K562 (cell line): ENCODE results near the gene RHBDF2. TPM values are rescaled to one million over a fixed set of nuclear protein-coding genes. Genes with fewer than 3 reads are reported as not detected.

Experiments used
- ATAC-seq: fragments of 200-7000 bp; cut with Tn5 transposase; 3 replicates; pipeline ENCODE4 v1.9.1; 2020; ENCODE audit warnings: moderate library complexity
- BruUV-seq: library from RNA; stranded (reverse); fragments of 400-500 nt; replicated peaks from 2 replicates; lab custom pipeline; 2021; lab: Mats Ljungman, UMichigan
- CTCF ChIA-PET: fragments of 300-600 bp; formaldehyde crosslinking; extraction: SDS; loops from one replicate; lab custom pipeline; 2021; ENCODE audit warnings: low intra/inter-chr PET ratio; lab: Yijun Ruan, JAX
- POLR2A ChIA-PET: fragments of 300-600, 350-650 bp; sonication (Branson Sonifier 250); formaldehyde crosslinking; extraction: SDS; loops from one replicate; lab custom pipeline; 2021; ENCODE audit warnings: antibody characterized with exemption, inconsistent platforms; lab: Yijun Ruan, JAX
- DNase-seq, 4 experiments: peaks; one replicate each; pipeline versions ENCODE4 v3.0.0 to v3.0.0-alpha.2; 2011 to 2018; ENCODE audit warnings: low spot score in 3 of 4, mixed read lengths in 3 of 4; ENCODE audit errors: extremely low read depth in 1 of 4
- FAIRE-seq: peaks from 2 replicates; lab custom pipeline; 2011; peaks lifted over from hg19 to GRCh38; lab: Jason Lieb, UNC
- H2AFZ ChIP-seq: 2 replicates; pipeline ENCODE4 v1.6.0; 2011; ENCODE audit warnings: low read depth, low read length, control low read depth, inconsistent platforms
- H3K27ac ChIP-seq: fragments of 200-600 bp; 3 replicates; pipeline ENCODE4 v1.8.0; 2011; ENCODE audit warnings: low read depth, mild to moderate bottlenecking, control low read depth, inconsistent platforms, low read length, moderate library complexity, mixed read lengths; ENCODE audit errors: extremely low read depth
- H3K27me3 ChIP-seq, 2 experiments: fragments of 300-600 bp in 1 of 2; 2 replicates in 1 of 2; 3 replicates in 1 of 2; pipeline versions ENCODE4 v1.6.0 to v1.8.0; 2011; ENCODE audit warnings: inconsistent platforms in 2 of 2, low read length in 2 of 2, mild to moderate bottlenecking in 1 of 2, mixed read lengths in 1 of 2, moderate library complexity in 1 of 2; ENCODE audit not compliant: control insufficient read depth in 2 of 2, insufficient read depth in 2 of 2
- H3K36me3 ChIP-seq: fragments of 300-600 bp; 3 replicates; pipeline ENCODE4 v1.8.0; 2011; ENCODE audit warnings: mild to moderate bottlenecking, low read length, inconsistent platforms; ENCODE audit not compliant: control insufficient read depth, insufficient read depth
- H3K4me1 ChIP-seq, 2 experiments: fragments of 200-600 bp in 1 of 2; replicated peaks in 1 of 2; 2 replicates in 1 of 2; 3 replicates in 1 of 2; pipeline versions ENCODE4 v1.5.1 to v1.8.0; 2011; ENCODE audit warnings: inconsistent platforms in 2 of 2, low read length in 2 of 2, mild to moderate bottlenecking in 1 of 2, mixed read lengths in 1 of 2, moderate library complexity in 1 of 2; ENCODE audit not compliant: control insufficient read depth in 2 of 2, insufficient read depth in 2 of 2
- H3K4me2 ChIP-seq: 2 replicates; pipeline ENCODE4 v1.6.1; 2011; ENCODE audit warnings: low read length, control low read depth, inconsistent platforms, mixed read lengths; ENCODE audit not compliant: insufficient read depth
- H3K4me3 ChIP-seq: fragments of 200-600 bp; sonication (generic), shearing (Covaris generic); 2 replicates; pipeline ENCODE4 v1.5.1; 2016; ENCODE audit warnings: control low read depth, inconsistent platforms
- H3K79me2 ChIP-seq: fragments of 200-600 bp; 3 replicates; pipeline ENCODE4 v1.8.0; 2011; ENCODE audit warnings: low read length, inconsistent platforms; ENCODE audit not compliant: control insufficient read depth, insufficient read depth
- H3K9ac ChIP-seq, 2 experiments: 2 replicates each; pipeline versions ENCODE4 v1.6.0 to v1.6.1; 2011; ENCODE audit warnings: low read depth in 2 of 2, low read length in 2 of 2, control low read depth in 1 of 2, inconsistent platforms in 1 of 2, mild to moderate bottlenecking in 1 of 2, mixed read lengths in 1 of 2; ENCODE audit not compliant: insufficient read depth in 1 of 2
- H3K9me1 ChIP-seq: one replicate; pipeline ENCODE4 v1.6.0; 2011; ENCODE audit warnings: inconsistent platforms, mild to moderate bottlenecking, low read length, moderate library complexity; ENCODE audit not compliant: control insufficient read depth, insufficient read depth
- H3K9me3 ChIP-seq: replicated peaks from 2 replicates; pipeline ENCODE4 v1.5.1; 2011; ENCODE audit warnings: low read depth, low read length, inconsistent platforms; ENCODE audit not compliant: control insufficient read depth, insufficient read depth
- H4K20me1 ChIP-seq: replicated peaks from 2 replicates; pipeline ENCODE4 v1.6.1; 2011; ENCODE audit warnings: low read length, inconsistent platforms, mixed read lengths; ENCODE audit not compliant: control insufficient read depth, insufficient read depth
- CBFA2T3 ChIP-seq: fragments of 450-650 bp; IDR thresholded peaks from 2 replicates; pipeline ENCODE4 v1.6.1; 2017
- HDAC2 ChIP-seq: fragments of 450-650 bp; IDR thresholded peaks from 2 replicates; pipeline ENCODE4 v1.6.1; 2016; ENCODE audit warnings: mild to moderate bottlenecking
- HDGF ChIP-seq: fragments of 450-650 bp; IDR thresholded peaks from 2 replicates; pipeline ENCODE4 v1.6.1; 2016
- NFE2 ChIP-seq: IDR thresholded peaks from 2 replicates; pipeline ENCODE4 v1.6.1; 2014; ENCODE audit warnings: antibody characterized with exemption, low read depth
- SIN3A ChIP-seq, 2 experiments: fragments of 150-350 bp in 1 of 2; IDR thresholded peaks; 2 replicates each; pipeline ENCODE4 v1.6.1; 2011 to 2016; ENCODE audit warnings: borderline replicate concordance in 2 of 2, low read depth in 2 of 2, low read length in 2 of 2, mild to moderate bottlenecking in 2 of 2, moderate library complexity in 2 of 2; ENCODE audit not compliant: control insufficient read depth in 1 of 2
- SOX6 ChIP-seq: fragments of 450-650 bp; IDR thresholded peaks from 2 replicates; pipeline ENCODE4 v1.6.1; 2014; ENCODE audit warnings: mild to moderate bottlenecking
- THAP12 ChIP-seq: fragments of 250-450 bp; sonication (Bioruptor Pico); IDR thresholded peaks from 2 replicates; pipeline ENCODE4 v1.9.0; 2021; ENCODE audit warnings: mild to moderate bottlenecking, inconsistent platforms
- ZBED1 ChIP-seq: IDR thresholded peaks from 2 replicates; pipeline ENCODE4 v1.6.1; 2014
- ZFX ChIP-seq: sonication (generic); formaldehyde crosslinking; IDR thresholded peaks from 2 replicates; pipeline ENCODE4 v1.8.0; 2022; ENCODE audit warnings: mild to moderate bottlenecking, missing genetic modification reagents, moderate library complexity
- ZNF146 ChIP-seq: IDR thresholded peaks from one replicate; pipeline ENCODE4 v1.6.1; 2018; ENCODE audit warnings: missing compliant biosample characterization; ENCODE audit not compliant: unreplicated experiment
- ZNF24 ChIP-seq: fragments of 450-650 bp; IDR thresholded peaks from 2 replicates; pipeline ENCODE4 v1.6.1; 2016
- ZNF592 ChIP-seq: fragments of 450-650 bp; IDR thresholded peaks from 2 replicates; pipeline ENCODE4 v1.6.1; 2017; ENCODE audit warnings: antibody characterized with exemption, mild to moderate bottlenecking
- WGBS: fragments of 100-300 bp; shearing (Covaris generic); methylation state at CpG from one replicate; pipeline ENCODE4 v1.1.6; 2016; ENCODE audit warnings: low coverage, mixed read lengths; ENCODE audit not compliant: insufficient coverage; ENCODE audit errors: missing lambda C conversion rate; 5-methylcytosine and 5-hydroxymethylcytosine counted together
- in situ Hi-C: fragments of 300-500 bp; cut with MboI; formaldehyde crosslinking; loops from 4 replicates; pipeline ENCODE4 v1.15.0; 2018; ENCODE audit warnings: inconsistent platforms, mixed read lengths
- intact Hi-C: fragments of 100-400 bp; cut with micrococcal nuclease; formaldehyde crosslinking; loops from 2 replicates; pipeline ENCODE4 v1.14.2; 2022
- polyA plus RNA-seq, 8 experiments: library from polyadenylated mRNA; depleted of rRNA in 4 of 8; stranded (reverse) in 5 of 8; unstranded in 3 of 8; fragments of >200 nt; fragmentation: Nextera tagmentation in 2 of 8; fragmentation: Illumina TruSeq in 1 of 8; extraction: Ambion mirVana in 2 of 8; extraction: Trizol in 1 of 8; gene quantifications; 2 replicates each; pipeline versions ENCODE4 v1.2.1 to v1.2.3, GENCODE V29; 2011 to 2014; ENCODE audit warnings: inconsistent platforms in 1 of 8, missing spikeins in 1 of 8
- total RNA-seq, 7 experiments: library from RNA; depleted of rRNA in 6 of 7; stranded (reverse); fragments of >200 nt in 6 of 7; fragmentation: Illumina TruSeq in 2 of 7; extraction: Trizol in 2 of 7; gene quantifications; 2 replicates each; pipeline versions ENCODE4 v1.2.1 to v1.2.3, GENCODE V29; 2011 to 2021; ENCODE audit warnings: low replicate concordance in 1 of 7
- TF ChIP-seq, protein P1 (sequence below): fragments of 250-450 bp; sonication (Bioruptor Pico); IDR thresholded peaks from 2 replicates; pipeline ENCODE4 v1.5.0; 2020; ENCODE audit warnings: mild to moderate bottlenecking, borderline replicate concordance

The RHBDF2 gene
- total and polyA plus RNA-seq, 9 of the 15 experiments (the other 6 are each of a cell fraction or from before 2014, with no cell fraction given) = 0.04 to 2.8 (median 1.1) TPM

DNA sequence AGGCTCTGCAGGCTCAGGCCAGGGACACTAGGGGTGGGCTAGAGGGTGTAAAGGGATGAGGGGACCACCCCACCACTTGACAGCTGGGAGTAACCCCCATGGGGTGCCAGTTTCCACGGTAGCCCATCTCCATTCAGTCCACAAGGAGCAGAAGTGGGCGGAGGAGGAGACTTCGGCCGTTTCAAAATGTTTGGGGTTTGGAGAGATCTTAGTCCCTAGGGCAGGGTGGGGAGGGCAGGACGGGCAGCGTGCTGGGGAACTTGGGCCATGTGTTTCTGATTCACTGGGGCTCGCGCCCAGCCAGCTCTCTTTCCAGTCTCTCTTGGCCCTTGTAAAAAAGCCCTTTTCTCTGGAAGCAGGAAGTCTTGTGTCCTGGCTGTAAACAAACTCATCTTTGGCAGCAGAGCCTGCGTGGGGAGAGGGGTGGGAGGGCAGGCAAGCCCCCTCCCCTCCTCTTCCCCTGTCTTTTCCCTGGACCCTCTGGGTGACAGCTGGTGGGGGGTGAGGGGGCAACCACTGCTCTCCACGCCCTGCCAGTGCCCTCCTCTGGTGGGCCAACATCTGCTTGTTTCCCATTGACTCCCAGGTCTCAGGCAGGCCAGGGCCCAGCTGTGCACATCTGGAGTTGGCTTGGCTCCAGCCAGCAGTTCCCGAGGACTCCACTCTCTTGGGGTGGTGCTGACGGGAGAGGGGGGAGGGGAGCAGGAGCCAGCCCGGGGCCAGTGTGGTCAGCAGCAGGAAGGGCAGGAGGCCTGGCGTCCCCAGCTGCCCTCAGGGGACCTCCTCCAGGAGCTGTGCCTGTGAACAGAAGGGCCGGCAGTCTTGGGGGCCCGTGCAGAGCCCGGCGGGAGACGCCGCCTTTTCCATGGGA is 28.2 kb upstream of the RHBDF2 start:
- peak overlapping the region; percentile 71 for H3K4me2 ChIP-seq
- CTCF ChIA-PET = no interaction called here
- H4K20me1 ChIP-seq = no peaks in the 10 kb centered on the region
- H3K9ac ChIP-seq = peak overlapping the region; percentile 68 to 90
- H3K9me1 ChIP-seq = no peaks in the 10 kb centered on the region
- FAIRE-seq = peak; percentile 89
- 16% methylated on average over 10 of the region's 20 CpGs for WGBS
- in situ Hi-C loops = no loop called here
- no peaks in the 10 kb centered on the region; the same call in 2 of the 3 replicates for H3K36me3 ChIP-seq
- no peaks in the 10 kb centered on the region for H3K27me3 ChIP-seq
- H3K4me3 ChIP-seq = no peak overlapping the region
- peak; percentile 86 for ATAC-seq
- H3K4me1 ChIP-seq = peaks cover 30 to 52% of the 10 kb centered on the region in 2 experiments
- H3K27ac ChIP-seq = peak overlapping the region; percentile 89
- POLR2A ChIA-PET = interaction anchor here (0.6 to 2.4 kb wide), 8 partner anchors 9 to 190 kb away, joined by 3 to 18 read pairs (median 4); partner anchors contain the start of gene PRCD
- H3K9me3 ChIP-seq = no peaks in the 10 kb centered on the region
- BruUV-seq = no TSS peak
- intact Hi-C loops = no loop called here
- peak; percentile 83 to 89 (median 86) for DNase-seq
- H2AFZ ChIP-seq = peak overlapping the region; percentile 97
- no peaks in the 10 kb centered on the region for H3K79me2 ChIP-seq
- TF ChIP-seq HDAC2 (0 out of 2 replicates have a peak, but pooled peaks have one; percentile 21), SIN3A (IDR thresholded peaks at IDR 0.05; ENCODE audit: borderline replicate concordance in 2 of 2, control insufficient read depth in 1 of 2, low read depth in 2 of 2, low read length in 2 of 2) (no peak), ZBED1 (0 out of 2 replicates have a peak, but pooled peaks have one; percentile 17), CBFA2T3 (peak; percentile 70), HDGF (no peak; the same call in 1 of the 2 replicates), NFE2 (no peak), THAP12 (peak; percentile 9; the same call in 1 of the 2 replicates), ZNF24 (no peak), SOX6 (0 out of 2 replicates have a peak, but pooled peaks have one; percentile 12), ZNF146 (CRISPR knock-in tag) (no peak), ZNF592 (peak; percentile 82), ZFX (CRISPR knock-in tag) (peak; percentile 50; the same call in 1 of the 2 replicates)
- TF ChIP-seq, protein P1, sequence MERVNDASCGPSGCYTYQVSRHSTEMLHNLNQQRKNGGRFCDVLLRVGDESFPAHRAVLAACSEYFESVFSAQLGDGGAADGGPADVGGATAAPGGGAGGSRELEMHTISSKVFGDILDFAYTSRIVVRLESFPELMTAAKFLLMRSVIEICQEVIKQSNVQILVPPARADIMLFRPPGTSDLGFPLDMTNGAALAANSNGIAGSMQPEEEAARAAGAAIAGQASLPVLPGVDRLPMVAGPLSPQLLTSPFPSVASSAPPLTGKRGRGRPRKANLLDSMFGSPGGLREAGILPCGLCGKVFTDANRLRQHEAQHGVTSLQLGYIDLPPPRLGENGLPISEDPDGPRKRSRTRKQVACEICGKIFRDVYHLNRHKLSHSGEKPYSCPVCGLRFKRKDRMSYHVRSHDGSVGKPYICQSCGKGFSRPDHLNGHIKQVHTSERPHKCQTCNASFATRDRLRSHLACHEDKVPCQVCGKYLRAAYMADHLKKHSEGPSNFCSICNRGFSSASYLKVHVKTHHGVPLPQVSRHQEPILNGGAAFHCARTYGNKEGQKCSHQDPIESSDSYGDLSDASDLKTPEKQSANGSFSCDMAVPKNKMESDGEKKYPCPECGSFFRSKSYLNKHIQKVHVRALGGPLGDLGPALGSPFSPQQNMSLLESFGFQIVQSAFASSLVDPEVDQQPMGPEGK (CRISPR knock-in tag) = no peak
